ENCODE data around the gene PDP2.
A peak's percentile ranks its signal among the peaks of the same experiment; 100 is the strongest.

The PDP2 gene

GRCh38 chr16:66898933-66899309 is 18.6 kb downstream of the PDP2 start:
- ATAC-seq, result no peak
- TF ChIP-seq PPARA (CRISPR knock-in tag; IDR thresholded peaks at IDR 0.05; ENCODE audit: borderline replicate concordance) (no peak), ESRRG (CRISPR knock-in tag; IDR thresholded peaks at IDR 0.05) (no peak), BACH2 (CRISPR knock-in tag; IDR thresholded peaks at IDR 0.05; ENCODE audit: borderline replicate concordance) (no peak), CSDC2 (CRISPR knock-in tag; IDR thresholded peaks at IDR 0.05) (no peak), ARNTL (CRISPR knock-in tag; IDR thresholded peaks at IDR 0.05; ENCODE audit: borderline replicate concordance, low read depth) (no peak), ZNF565 (CRISPR knock-in tag; conservative IDR thresholded peaks at IDR 0.05; ENCODE audit: low read depth) (no peak), GLIS3 (CRISPR knock-in tag; IDR thresholded peaks at IDR 0.05) (no peak), RARB (CRISPR knock-in tag; IDR thresholded peaks at IDR 0.05) (no peak), ZNF70 (CRISPR knock-in tag; IDR thresholded peaks at IDR 0.05) (no peak), SNAI2 (CRISPR knock-in tag; IDR thresholded peaks at IDR 0.05) (no peak), ZFP30 (CRISPR knock-in tag; IDR thresholded peaks at IDR 0.05) (no peak), ZC3H10 (CRISPR knock-in tag; IDR thresholded peaks at IDR 0.05) (no peak), CREB5 (CRISPR knock-in tag; IDR thresholded peaks at IDR 0.05; ENCODE audit: low read depth) (no peak), POU6F1 (CRISPR knock-in tag; IDR thresholded peaks at IDR 0.05; ENCODE audit: borderline replicate concordance, low read depth) (no peak), TCF4 (CRISPR knock-in tag; IDR thresholded peaks at IDR 0.05; ENCODE audit: borderline replicate concordance) (no peak), ZFP3 (CRISPR knock-in tag; IDR thresholded peaks at IDR 0.05) (no peak), OSR1 (CRISPR knock-in tag; IDR thresholded peaks at IDR 0.05) (no peak)

- TF ChIP-seq ESRRG (CRISPR knock-in tag; IDR thresholded peaks at IDR 0.05) (no peak), ZC3H10 (CRISPR knock-in tag; IDR thresholded peaks at IDR 0.05) (no peak), ZNF8 (CRISPR knock-in tag; IDR thresholded peaks at IDR 0.05) (no peak), OSR1 (CRISPR knock-in tag; IDR thresholded peaks at IDR 0.05) (no peak), CREB5 (CRISPR knock-in tag; IDR thresholded peaks at IDR 0.05; ENCODE audit: low read depth) (no peak), ZFP30 (CRISPR knock-in tag; IDR thresholded peaks at IDR 0.05) (no peak), GLIS3 (CRISPR knock-in tag; IDR thresholded peaks at IDR 0.05) (no peak), SNAI2 (CRISPR knock-in tag; IDR thresholded peaks at IDR 0.05) (no peak), TOX (CRISPR knock-in tag; IDR thresholded peaks at IDR 0.05; ENCODE audit: borderline replicate concordance) (no peak), CSDC2 (CRISPR knock-in tag; IDR thresholded peaks at IDR 0.05) (no peak), TSHZ2 (CRISPR knock-in tag; IDR thresholded peaks at IDR 0.05) (no peak)
- peak; percentile 3; the same call in 2 of the 3 replicates for ATAC-seq
Observed at GRCh38 chr16:66899310-66899944, 19.1 kb downstream of the PDP2 start.

GRCh38 chr16:66899945-66900710 is 19.8 kb downstream of the PDP2 start:
- ATAC-seq, result peak; percentile 52
- TF ChIP-seq CREB5 (CRISPR knock-in tag; IDR thresholded peaks at IDR 0.05; ENCODE audit: low read depth) (peak; percentile 74; the same call in 1 of the 2 replicates), SNAI2 (CRISPR knock-in tag; IDR thresholded peaks at IDR 0.05) (no peak), ISL1 (CRISPR knock-in tag; IDR thresholded peaks at IDR 0.05) (peak; percentile 21; the same call in 1 of the 2 replicates)

Measured in SK-N-SH treated with all-trans-retinoic acid at 6 μM for 48 hours (cell line).